Kidney capillary endothelial cell (primary cell): Measurements from ENCODE around the gene HIC1.

ENCODE experiments used
- DNase-seq: peaks from one replicate; pipeline ENCODE4 v3.0.0-alpha.2; 2018; ENCODE audit warnings: low spot score

The HIC1 gene

GRCh38 chr17:2081564-2081963 lies 26.7 kb downstream of the HIC1 start:
- no peak for DNase-seq

GRCh38 chr17:2082003-2082781 lies 27.3 kb downstream of the HIC1 start:
- DNase-seq: no peak

- no peak for DNase-seq
These were observed 28.7 kb downstream of the HIC1 start for GRCh38 chr17:2083613-2084035.

- DNase-seq: no peak
These were observed 29.3 kb downstream of the HIC1 start for GRCh38 chr17:2084036-2084765.

GRCh38 chr17:2084766-2085647 lies 30.1 kb downstream of the HIC1 start:
- no peak for DNase-seq

GRCh38 chr17:2085648-2085949 lies 30.7 kb downstream of the HIC1 start:
- no peak for DNase-seq

- DNase-seq: no peak
These were observed 31.4 kb downstream of the HIC1 start for GRCh38 chr17:2086306-2086705.

GRCh38 chr17:2087597-2088211 lies 32.8 kb downstream of the HIC1 start:
- peak; percentile 96 for DNase-seq

GRCh38 chr17:2089021-2089422 lies 34.1 kb downstream of the HIC1 start:
- DNase-seq: no peak

GRCh38 chr17:2090210-2090641 lies 35.3 kb downstream of the HIC1 start:
- DNase-seq: no peak

- DNase-seq: peak; percentile 96
These were observed 36.1 kb downstream of the HIC1 start for GRCh38 chr17:2090804-2091534.

- no peak for DNase-seq
These were observed 37.4 kb downstream of the HIC1 start for GRCh38 chr17:2092253-2092652.

- no peak for DNase-seq
These were observed 38.4 kb downstream of the HIC1 start for GRCh38 chr17:2093349-2093748.

- DNase-seq: no peak
These were observed 40.1 kb downstream of the HIC1 start for GRCh38 chr17:2094891-2095535.

GRCh38 chr17:2095536-2095910 lies 40.6 kb downstream of the HIC1 start:
- DNase-seq: no peak

- peak; percentile 77 for DNase-seq
These were observed 46.8 kb downstream of the HIC1 start for GRCh38 chr17:2101448-2102257.

- no peak for DNase-seq
These were observed 48.3 kb downstream of the HIC1 start for GRCh38 chr17:2102931-2103809.

GRCh38 chr17:2105663-2106062 lies 50.8 kb downstream of the HIC1 start:
- no peak for DNase-seq

- no peak for DNase-seq
These were observed 51.5 kb downstream of the HIC1 start for GRCh38 chr17:2106308-2106955.
